ENCODE results near the gene CDC25C.

GRCh38 chr5:138351056-138351455 is 19.5 kb upstream of the CDC25C start:
- TF ChIP-seq CTCF (IDR thresholded peaks at IDR 0.05 in 2 of 3, conservative IDR thresholded peaks at IDR 0.05 in 1 of 3; ENCODE audit: borderline replicate concordance in 1 of 3, insufficient read depth in 1 of 3, low read depth in 2 of 3, low read length in 2 of 3) (no peak), ZFX (IDR thresholded peaks at IDR 0.05) (no peak), EZH2 (IDR thresholded peaks at IDR 0.05) (no peak), POLR2A (IDR thresholded peaks at IDR 0.05; ENCODE audit: borderline replicate concordance, extremely low read depth, insufficient read depth, insufficient read length) (no peak), ATF3 (IDR thresholded peaks at IDR 0.05) (no peak), RAD21 (IDR thresholded peaks at IDR 0.05; ENCODE audit: low read depth) (no peak), REST (IDR thresholded peaks at IDR 0.05; ENCODE audit: low read depth) (no peak), SIN3A (IDR thresholded peaks at IDR 0.05; ENCODE audit: low read depth) (no peak), POLR2AphosphoS5 (IDR thresholded peaks at IDR 0.05; ENCODE audit: low read depth, low read length) (no peak), TCF7L2 (IDR thresholded peaks at IDR 0.05; ENCODE audit: borderline replicate concordance, extremely low read depth, insufficient read depth, insufficient read length) (no peak), ZNF274 (IDR thresholded peaks at IDR 0.05; ENCODE audit: low read depth, low read length) (no peak)
